Endothelial cell of umbilical vein (primary cell): ENCODE results near the gene DPYD. TPM values are rescaled to one million over a fixed set of nuclear protein-coding genes. Genes with fewer than 3 reads are reported as not detected.

Experiments used
- BruUV-seq: library from RNA; stranded (reverse); fragments of 400-500 nt; replicated peaks from 2 replicates; lab custom pipeline; 2021; lab: Mats Ljungman, UMichigan
- CTCF ChIA-PET: fragments of 300-600, 350-600 bp; sonication (Branson Sonifier 250); formaldehyde crosslinking; loops from one replicate; lab custom pipeline; 2021; ENCODE audit warnings: antibody characterized with exemption, inconsistent platforms; lab: Charles Lee
- POLR2A ChIA-PET: fragments of 300-600, 350-600 bp; sonication (Branson Sonifier 250); formaldehyde crosslinking; loops from one replicate; lab custom pipeline; 2021; ENCODE audit warnings: antibody characterized with exemption, inconsistent platforms; lab: Charles Lee
- DNase-seq: peaks from one replicate; pipeline ENCODE4 v3.0.0-alpha.2; 2011; ENCODE audit warnings: low read depth, low spot score
- FAIRE-seq: peaks from 2 replicates; lab custom pipeline; 2011; peaks lifted over from hg19 to GRCh38; lab: Jason Lieb, UNC
- H2AFZ ChIP-seq: 2 replicates; pipeline ENCODE4 v1.6.0; 2012; ENCODE audit warnings: low read depth, low read length, control low read depth, inconsistent platforms
- H3K27ac ChIP-seq: 2 replicates; pipeline ENCODE4 v1.5.1; 2011; ENCODE audit warnings: low read depth, mild to moderate bottlenecking, control low read depth, low read length, moderate library complexity; ENCODE audit not compliant: insufficient read depth
- H3K27me3 ChIP-seq, 2 experiments: 2 replicates each; pipeline versions ENCODE4 v1.6.0 to v1.6.1; 2011; ENCODE audit warnings: low read length in 2 of 2, mixed read lengths in 1 of 2; ENCODE audit not compliant: control insufficient read depth in 2 of 2, insufficient read depth in 2 of 2
- H3K36me3 ChIP-seq, 2 experiments: 2 replicates in 1 of 2; 3 replicates in 1 of 2; pipeline ENCODE4 v1.5.1; 2011; ENCODE audit warnings: low read length in 2 of 2, mild to moderate bottlenecking in 1 of 2, moderate library complexity in 1 of 2; ENCODE audit not compliant: control insufficient read depth in 2 of 2, insufficient read depth in 2 of 2; ENCODE audit errors: extremely low read depth in 1 of 2
- H3K4me1 ChIP-seq: 3 replicates; pipeline ENCODE4 v1.5.1; 2011; ENCODE audit warnings: mild to moderate bottlenecking, low read length; ENCODE audit not compliant: control insufficient read depth, insufficient read depth; ENCODE audit errors: extremely low read depth
- H3K4me2 ChIP-seq: 2 replicates; pipeline ENCODE4 v1.6.1; 2011; ENCODE audit warnings: low read length, control low read depth, mixed read lengths; ENCODE audit not compliant: insufficient read depth
- H3K4me3 ChIP-seq, 3 experiments: fragments of 200-600 bp in 1 of 3; sonication (generic), shearing (Covaris generic) in 1 of 3; replicated peaks in 1 of 3; 2 replicates each; pipeline ENCODE4 v1.5.1; 2011 to 2016; ENCODE audit warnings: control low read depth in 3 of 3, low read length in 3 of 3, mild to moderate bottlenecking in 2 of 3, inconsistent platforms in 1 of 3, low read depth in 1 of 3, moderate library complexity in 1 of 3; ENCODE audit not compliant: insufficient read depth in 1 of 3
- H3K79me2 ChIP-seq: 2 replicates; pipeline ENCODE4 v1.6.0; 2012; ENCODE audit warnings: low read length, inconsistent platforms; ENCODE audit not compliant: control insufficient read depth, insufficient read depth
- H3K9ac ChIP-seq: replicated peaks from 2 replicates; pipeline ENCODE3; 2011; ENCODE audit warnings: low read length, control low read depth; ENCODE audit not compliant: insufficient read depth; ENCODE audit errors: extremely low read depth
- H3K9me1 ChIP-seq: replicated peaks from 3 replicates; pipeline ENCODE4 v1.6.0; 2011; ENCODE audit warnings: mild to moderate bottlenecking, low read length; ENCODE audit not compliant: control insufficient read depth, insufficient read depth; ENCODE audit errors: extremely low read depth
- H3K9me3 ChIP-seq: replicated peaks from 2 replicates; pipeline ENCODE4 v1.5.1; 2012; ENCODE audit warnings: low read length, inconsistent platforms; ENCODE audit not compliant: control insufficient read depth, insufficient read depth
- H4K20me1 ChIP-seq: replicated peaks from 2 replicates; pipeline ENCODE3; 2011; ENCODE audit warnings: mild to moderate bottlenecking, low read length; ENCODE audit not compliant: control insufficient read depth, insufficient read depth; ENCODE audit errors: extremely low read depth
- FOS ChIP-seq: IDR thresholded peaks from 2 replicates; pipeline ENCODE4 v1.6.1; 2011; ENCODE audit warnings: mild to moderate bottlenecking, low read length, moderate library complexity, borderline replicate concordance; ENCODE audit not compliant: insufficient read depth
- GATA2 ChIP-seq: IDR thresholded peaks from 2 replicates; pipeline ENCODE4 v1.7.0; 2011; ENCODE audit warnings: low read depth, mild to moderate bottlenecking, moderate library complexity, mixed read lengths, low read length; ENCODE audit not compliant: insufficient read length, insufficient read depth
- JUN ChIP-seq: IDR thresholded peaks from 2 replicates; pipeline ENCODE4 v1.6.1; 2011; ENCODE audit warnings: borderline replicate concordance, low read depth; ENCODE audit not compliant: insufficient read length, insufficient read depth
- MYC ChIP-seq: IDR thresholded peaks from one replicate; pipeline ENCODE4 v1.6.1; 2011; ENCODE audit warnings: mild to moderate bottlenecking, low read depth, low read length
- POLR2A ChIP-seq: IDR thresholded peaks from 2 replicates; pipeline ENCODE4 v1.6.1; 2012; ENCODE audit warnings: low read depth, mild to moderate bottlenecking, control low read depth, low read length
- POLR2AphosphoS5 ChIP-seq: IDR thresholded peaks from 2 replicates; pipeline ENCODE4 v1.6.1; 2012; ENCODE audit warnings: low read depth, mild to moderate bottlenecking, control low read depth, low read length, moderate library complexity; ENCODE audit not compliant: insufficient read depth
- dilution Hi-C: fragments of 300-500 bp; cut with MboI; formaldehyde crosslinking; loops from one replicate; pipeline ENCODE4 v1.15.0; 2019; ENCODE audit warnings: low sequenced_read_pairs; ENCODE audit not compliant: extremely low pct_ligation_motif_present
- intact Hi-C: fragments of 100-400 bp; cut with micrococcal nuclease; formaldehyde crosslinking; loops from one replicate; pipeline ENCODE4 v1.10.0; 2022
- polyA plus RNA-seq, 4 experiments: library from polyadenylated mRNA; depleted of rRNA in 3 of 4; stranded (reverse) in 3 of 4; unstranded in 1 of 4; fragments of >200 nt; gene quantifications; 2 replicates each; pipeline versions ENCODE4 v1.2.1 to v1.2.3, GENCODE V29; 2011 to 2012; ENCODE audit warnings: missing spikeins in 1 of 4
- total RNA-seq: library from RNA; stranded (reverse); gene quantifications from 2 replicates; pipeline ENCODE4 v1.2.3, GENCODE V29; 2021
- TF ChIP-seq, protein P1 (sequence below), 2 donors: IDR thresholded peaks; 1 replicate in 1 of 2; 2 replicates in 1 of 2; pipeline ENCODE4 v1.5.1; 2011; ENCODE audit warnings: low read length in 2 of 2, mild to moderate bottlenecking in 2 of 2, moderate library complexity in 2 of 2, control low read depth in 1 of 2, inconsistent platforms in 1 of 2, low read depth in 1 of 2; ENCODE audit not compliant: insufficient read depth in 1 of 2; ENCODE audit errors: extremely low read depth in 1 of 2
- TF ChIP-seq, protein P2 (sequence below): IDR thresholded peaks from 2 replicates; pipeline ENCODE4 v1.6.1; 2011; ENCODE audit not compliant: insufficient read depth, insufficient read length

Gene DPYD
- total and polyA plus RNA-seq, 2 donors (not counting 3 experiments of a cell fraction or from before 2014, with no cell fraction given), result 4.6 to 15.1 TPM

DNA sequence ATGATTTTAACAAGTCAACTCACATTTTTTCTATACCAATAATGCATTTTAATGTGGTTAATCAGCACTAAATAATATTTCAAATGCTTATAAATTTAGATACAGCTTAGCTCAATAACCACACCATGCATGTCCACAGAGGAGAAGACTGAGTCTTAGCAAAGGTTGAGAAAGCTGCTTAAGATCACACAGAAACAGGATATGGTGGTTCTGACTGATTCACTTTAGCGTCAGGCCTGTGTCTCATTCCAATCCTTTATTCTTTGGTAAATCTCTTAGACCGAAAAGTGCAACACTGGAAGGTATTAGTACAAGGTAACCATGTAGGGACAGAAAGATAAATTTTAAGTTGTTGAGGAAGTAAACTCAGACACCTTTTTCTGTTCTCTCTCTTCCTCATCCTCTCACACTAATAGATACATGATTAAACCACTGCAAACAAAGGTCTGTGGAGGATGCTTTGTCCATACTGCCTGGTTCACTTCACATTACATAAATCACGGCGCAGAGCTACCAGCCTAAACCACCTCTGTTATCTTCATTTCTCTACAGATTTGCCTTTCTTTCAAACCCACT, 139.0 kb downstream of the DPYD start:
- ChIA-PET CTCF (interaction anchor here (1.3 kb wide), 1 partner anchor 12 kb away, joined by 3 read pairs; no protein-coding TSS in a partner anchor), POLR2A (no interaction called here)
- Histone ChIP-seq H3K27ac (no peak overlapping the region), H3K4me3 (no peak overlapping the region), H3K27me3 (no peaks in the 10 kb centered on the region), H3K9ac (no peak overlapping the region), H3K9me3 (no peaks in the 10 kb centered on the region), H3K4me1 (no peaks in the 10 kb centered on the region), H3K79me2 (no peaks in the 10 kb centered on the region), H3K9me1 (no peaks in the 10 kb centered on the region), H3K36me3 (no peaks in the 10 kb centered on the region), H2AFZ (no peak overlapping the region), H3K4me2 (no peak overlapping the region), H4K20me1 (no peaks in the 10 kb centered on the region)
- FAIRE-seq, result no peak
- DNase-seq, result no peak
- TF ChIP-seq FOS (no peak), GATA2 (no peak), POLR2A (no peak), POLR2AphosphoS5 (no peak), MYC (no peak), JUN (no peak)
- TF ChIP-seq, protein P1, sequence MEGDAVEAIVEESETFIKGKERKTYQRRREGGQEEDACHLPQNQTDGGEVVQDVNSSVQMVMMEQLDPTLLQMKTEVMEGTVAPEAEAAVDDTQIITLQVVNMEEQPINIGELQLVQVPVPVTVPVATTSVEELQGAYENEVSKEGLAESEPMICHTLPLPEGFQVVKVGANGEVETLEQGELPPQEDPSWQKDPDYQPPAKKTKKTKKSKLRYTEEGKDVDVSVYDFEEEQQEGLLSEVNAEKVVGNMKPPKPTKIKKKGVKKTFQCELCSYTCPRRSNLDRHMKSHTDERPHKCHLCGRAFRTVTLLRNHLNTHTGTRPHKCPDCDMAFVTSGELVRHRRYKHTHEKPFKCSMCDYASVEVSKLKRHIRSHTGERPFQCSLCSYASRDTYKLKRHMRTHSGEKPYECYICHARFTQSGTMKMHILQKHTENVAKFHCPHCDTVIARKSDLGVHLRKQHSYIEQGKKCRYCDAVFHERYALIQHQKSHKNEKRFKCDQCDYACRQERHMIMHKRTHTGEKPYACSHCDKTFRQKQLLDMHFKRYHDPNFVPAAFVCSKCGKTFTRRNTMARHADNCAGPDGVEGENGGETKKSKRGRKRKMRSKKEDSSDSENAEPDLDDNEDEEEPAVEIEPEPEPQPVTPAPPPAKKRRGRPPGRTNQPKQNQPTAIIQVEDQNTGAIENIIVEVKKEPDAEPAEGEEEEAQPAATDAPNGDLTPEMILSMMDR (IDR thresholded peaks at IDR 0.05; ENCODE audit: extremely low read depth in 1 of 2, insufficient read depth in 1 of 2, low read depth in 1 of 2, low read length in 2 of 2), result no peak
- TF ChIP-seq, protein P2, sequence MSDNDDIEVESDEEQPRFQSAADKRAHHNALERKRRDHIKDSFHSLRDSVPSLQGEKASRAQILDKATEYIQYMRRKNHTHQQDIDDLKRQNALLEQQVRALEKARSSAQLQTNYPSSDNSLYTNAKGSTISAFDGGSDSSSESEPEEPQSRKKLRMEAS, result no peak
- BruUV-seq, result no TSS peak
- dilution Hi-C loops, result no loop called here
- intact Hi-C loops, result no loop called here
